MM.1S (cell line): ENCODE data around the gene PPM1A.

Experiments used
- CTCF ChIP-seq: fragments of 300-600 bp; sonication (generic); IDR thresholded peaks from 2 replicates; pipeline ENCODE4 v1.5.1; 2016; ENCODE audit warnings: antibody characterized with exemption, low read length, mixed read lengths
- EZH2 ChIP-seq: fragments of 300-600 bp; sonication (generic); optimal IDR thresholded peaks from 2 replicates; pipeline ENCODE3; 2017; ENCODE audit warnings: low read depth, mild to moderate bottlenecking, antibody characterized with exemption, low read length, mixed read lengths
- EZH2phosphoT487 ChIP-seq: fragments of 300-600 bp; sonication (generic); IDR thresholded peaks from 2 replicates; pipeline ENCODE4 v1.6.1; 2018; ENCODE audit warnings: antibody characterized with exemption, low read length

- TF ChIP-seq CTCF: no peak
- TF ChIP-seq EZH2: no peak
- TF ChIP-seq EZH2phosphoT487: no peak
These were observed 75.8 kb downstream of the PPM1A start for GRCh38 chr14:60324837-60325236.
